Left lobe of liver (tissue), 2 donors: ENCODE measurements around the gene PACSIN2. TPM values are rescaled to one million over a fixed set of nuclear protein-coding genes. Genes with fewer than 3 reads are reported as not detected.
A peak's percentile ranks its signal among the peaks of the same experiment; 100 is the strongest.
"Not testable (repeated sequence)": the region's sequence is repeated elsewhere in the genome, so short reads cannot be mapped to it uniquely, and the experiment has no call there.

ENCODE experiments used
- ATAC-seq: fragments of 200-7000 bp; cut with Tn5 transposase; one replicate; pipeline ENCODE4 v1.9.1; 2020; ENCODE audit warnings: mild to moderate bottlenecking, moderate library complexity
- DNase-seq: peaks from one replicate; pipeline ENCODE4 v3.0.0-alpha.2; 2020; ENCODE audit warnings: low spot score
- total RNA-seq: library from RNA; stranded (reverse); gene quantifications from one replicate; pipeline ENCODE4 v1.2.1, GENCODE V29; 2021
- donor health status: DM: no; HTN: no; CAD: no; lungs with moderate emphysema.
- donor health status: DM: no; HTN: yes; CAD: no.

The PACSIN2 gene
- total RNA-seq, 1 donor from 2014 or later: 23.8 TPM

DNA sequence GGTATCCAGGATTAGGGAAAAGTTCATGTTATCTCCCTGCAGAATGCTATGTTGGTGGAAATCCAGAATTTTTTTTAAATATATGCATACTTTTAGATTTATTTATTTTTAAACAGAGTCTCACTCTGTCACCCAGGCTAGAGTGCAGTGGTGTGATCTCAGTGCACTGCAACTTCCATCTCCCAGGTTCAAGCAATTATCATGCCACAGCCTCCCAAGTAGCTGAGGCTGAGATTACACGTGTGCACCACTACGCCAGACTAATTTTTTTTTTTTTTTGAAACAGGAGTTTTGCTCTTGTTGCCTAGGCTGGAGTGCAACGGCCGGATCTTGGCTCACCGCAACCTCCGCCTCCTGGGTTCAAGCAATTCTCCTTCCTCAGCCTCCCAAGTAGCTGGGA is 2.6 kb downstream of the PACSIN2 start:
- ATAC-seq (no peak), DNase-seq (no peak)

- no peak for DNase-seq
- ATAC-seq: no peak
Observed at GRCh38 chr22:43011079-43011478, 3.9 kb downstream of the PACSIN2 start.

DNA sequence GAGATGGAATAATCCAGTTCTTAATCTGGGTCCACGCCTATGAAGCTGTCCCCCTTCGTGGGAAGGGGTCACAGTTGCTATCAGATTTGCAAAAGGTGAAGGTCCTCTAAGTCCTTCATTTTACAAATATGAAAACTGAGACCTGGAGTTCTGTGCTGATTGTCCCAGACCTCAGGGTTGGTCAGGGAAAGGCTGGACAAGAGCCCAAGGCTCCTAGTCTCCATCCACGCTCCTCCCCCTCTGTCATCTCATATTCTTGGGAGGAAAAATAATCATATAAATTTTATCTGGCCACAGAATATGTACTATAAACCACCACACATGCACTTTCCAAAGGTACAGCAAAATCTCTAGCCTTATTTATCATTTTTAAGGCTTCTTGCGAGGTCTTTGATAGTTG is 5.5 kb downstream of the PACSIN2 start:
- DNase-seq: no peak
- no peak for ATAC-seq

DNA sequence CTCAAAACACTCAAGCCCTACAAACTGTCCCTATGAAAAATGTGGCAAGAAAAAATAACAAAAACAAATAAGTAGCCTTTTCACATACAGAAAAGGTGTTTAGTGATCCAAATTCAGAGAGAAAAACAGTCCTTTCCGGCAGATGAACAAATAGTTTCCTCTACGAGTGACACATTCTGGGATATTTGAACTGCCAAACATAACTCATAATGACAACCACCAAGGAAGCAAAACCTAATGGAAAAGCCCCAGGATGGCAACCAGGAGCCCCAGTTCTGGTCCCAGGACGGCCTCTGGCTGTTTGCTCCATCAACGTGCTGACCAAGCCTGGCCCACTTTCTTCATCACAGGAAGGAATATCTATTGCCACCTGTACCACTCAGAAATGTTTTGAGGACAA is 6.0 kb downstream of the PACSIN2 start:
- DNase-seq: no peak
- no peak for ATAC-seq

DNA sequence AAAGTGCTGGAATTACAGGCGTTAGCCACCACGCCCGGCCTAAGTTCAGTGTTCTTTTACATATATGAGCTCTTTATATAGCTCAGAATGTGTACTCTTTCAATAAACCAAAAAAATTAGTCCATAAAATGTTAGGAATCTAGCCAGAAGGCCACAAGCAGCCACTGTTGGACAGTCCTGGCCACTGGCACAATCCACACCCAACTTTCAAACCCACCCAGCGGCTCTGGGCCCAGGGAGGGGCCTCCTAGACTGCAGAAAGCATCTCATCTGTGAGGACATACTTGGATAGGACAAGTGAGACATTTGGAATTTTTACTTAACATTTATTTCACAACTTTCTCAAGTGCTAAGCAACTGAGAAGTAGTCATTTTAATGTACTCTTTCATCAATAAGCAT is 6.4 kb downstream of the PACSIN2 start:
- no peak for DNase-seq
- no peak for ATAC-seq

- peak; percentile 55 for ATAC-seq
- DNase-seq: no peak
Observed at GRCh38 chr22:43007519-43008102, 7.3 kb downstream of the PACSIN2 start.

GRCh38 chr22:43006753-43007152 is 8.2 kb downstream of the PACSIN2 start:
- DNase-seq: no peak
- no peak for ATAC-seq

- ATAC-seq (no peak), DNase-seq (no peak)
Observed at GRCh38 chr22:43006016-43006505, 8.9 kb downstream of the PACSIN2 start.

GRCh38 chr22:43005106-43005505 is 9.8 kb downstream of the PACSIN2 start:
- DNase-seq (no peak), ATAC-seq (no peak)

DNA sequence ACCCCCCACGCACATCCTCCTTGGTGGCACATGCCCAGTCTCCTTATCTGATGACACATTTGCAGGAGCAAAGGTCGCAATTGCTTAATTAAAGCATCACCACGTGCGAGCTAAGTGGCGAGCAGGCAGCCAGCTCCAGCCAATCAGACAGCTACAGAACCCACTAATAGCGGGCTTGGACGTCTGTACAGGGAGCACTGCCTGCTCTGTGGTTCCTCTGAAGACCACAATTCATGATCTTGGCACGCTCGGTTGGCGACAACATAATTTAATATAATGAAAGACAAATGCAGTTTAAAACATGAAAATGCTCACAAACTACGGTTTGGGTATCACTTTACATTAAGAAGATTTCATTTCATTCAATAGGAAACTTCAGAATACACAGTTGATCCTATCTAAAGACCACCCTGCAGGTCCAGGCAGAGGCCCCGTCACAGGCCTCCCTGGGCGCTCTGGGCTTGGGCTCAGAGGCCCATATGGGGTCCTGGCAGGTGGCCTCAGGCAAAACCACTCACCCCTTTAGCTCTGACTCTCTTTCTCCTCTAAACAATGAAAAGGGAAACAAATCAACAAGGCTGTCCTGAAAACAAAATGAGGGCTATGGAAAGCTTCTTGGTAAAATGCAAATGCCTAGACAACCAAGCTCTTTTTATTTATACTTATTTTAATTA is 10.4 kb downstream of the PACSIN2 start:
- ATAC-seq (peak; percentile 78), DNase-seq (peak; percentile 76)

DNA sequence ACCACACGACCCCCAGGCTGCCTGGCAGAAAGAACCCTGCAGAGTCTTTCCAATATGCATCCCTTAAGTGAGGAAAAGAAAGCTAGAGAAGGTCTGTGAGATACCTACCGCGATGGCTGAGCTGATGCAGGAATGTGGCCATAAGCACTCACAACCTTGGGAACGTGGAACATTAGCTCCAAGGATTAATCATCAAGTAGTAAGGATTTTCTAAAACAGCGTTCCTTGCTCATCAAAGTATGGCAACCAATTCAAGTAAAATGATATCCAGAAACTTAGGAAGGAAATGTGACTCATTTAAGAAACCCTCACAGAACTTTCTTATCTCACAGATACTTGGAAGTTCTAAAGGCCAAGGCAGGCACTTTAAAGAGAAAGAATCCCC is 12.8 kb downstream of the PACSIN2 start:
- DNase-seq: no peak
- ATAC-seq: no peak

- DNase-seq (no peak), ATAC-seq (peak; percentile 13)
Observed at GRCh38 chr22:43001271-43002201, 13.4 kb downstream of the PACSIN2 start.

- DNase-seq: no peak
- no peak for ATAC-seq
Observed at GRCh38 chr22:43000441-43001175, 14.3 kb downstream of the PACSIN2 start.

GRCh38 chr22:42997582-42998090 is 17.3 kb downstream of the PACSIN2 start:
- no peak for ATAC-seq
- DNase-seq: no peak

DNA sequence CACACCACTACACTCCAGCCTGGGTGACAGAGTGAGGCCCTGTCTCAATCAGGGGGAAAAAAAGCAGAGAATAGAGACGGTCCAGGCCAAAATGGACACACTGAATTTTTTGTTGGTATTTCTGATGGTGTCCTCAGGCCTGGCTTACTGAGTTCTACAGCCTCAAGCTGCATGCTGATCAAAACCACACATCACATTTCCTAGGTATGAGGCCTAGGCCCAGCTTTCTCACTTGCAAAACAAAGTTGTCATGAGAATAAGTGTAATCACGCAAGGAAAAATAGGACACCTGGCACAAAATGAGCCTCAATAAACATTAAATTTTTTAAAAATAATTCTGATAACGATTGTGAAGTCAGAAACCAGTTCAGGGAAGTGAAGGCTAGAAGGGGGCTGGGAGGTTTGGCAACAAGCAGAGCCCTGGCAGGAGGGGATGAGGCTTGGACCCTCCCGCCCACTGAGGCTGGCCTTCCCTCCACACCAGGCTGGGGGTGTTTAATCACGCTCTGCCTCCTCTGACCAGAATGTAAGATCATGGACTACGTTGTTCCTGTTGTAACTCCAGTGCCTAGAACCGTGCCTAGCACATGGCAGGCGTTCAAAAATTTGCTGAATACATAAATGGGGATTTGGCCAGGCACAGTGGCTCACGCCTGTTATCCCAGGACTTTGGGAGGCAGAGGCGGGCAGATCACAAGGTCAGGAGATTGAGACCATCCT is 18.1 kb downstream of the PACSIN2 start:
- DNase-seq: no peak
- no peak for ATAC-seq

DNA sequence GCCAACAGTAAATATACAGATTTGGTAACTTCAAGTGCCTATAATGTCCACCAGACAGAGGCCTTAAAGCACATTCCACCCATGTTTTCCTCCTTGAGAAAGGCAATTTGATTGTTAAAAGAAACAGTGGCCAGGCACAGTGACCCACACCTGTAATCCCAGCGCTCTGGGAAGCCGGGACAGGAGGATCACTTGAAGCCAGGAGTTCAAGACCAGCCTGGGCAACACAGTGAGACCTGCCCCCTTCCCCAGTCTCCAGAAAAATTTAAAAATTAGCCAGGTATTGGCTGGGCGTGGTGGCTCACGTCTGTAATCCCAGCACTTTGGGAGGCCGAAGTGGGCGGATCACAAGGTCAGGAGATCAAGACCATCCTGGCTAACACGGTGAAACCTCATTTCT is 19.3 kb downstream of the PACSIN2 start:
- not testable (repeated sequence) for ATAC-seq, DNase-seq

DNA sequence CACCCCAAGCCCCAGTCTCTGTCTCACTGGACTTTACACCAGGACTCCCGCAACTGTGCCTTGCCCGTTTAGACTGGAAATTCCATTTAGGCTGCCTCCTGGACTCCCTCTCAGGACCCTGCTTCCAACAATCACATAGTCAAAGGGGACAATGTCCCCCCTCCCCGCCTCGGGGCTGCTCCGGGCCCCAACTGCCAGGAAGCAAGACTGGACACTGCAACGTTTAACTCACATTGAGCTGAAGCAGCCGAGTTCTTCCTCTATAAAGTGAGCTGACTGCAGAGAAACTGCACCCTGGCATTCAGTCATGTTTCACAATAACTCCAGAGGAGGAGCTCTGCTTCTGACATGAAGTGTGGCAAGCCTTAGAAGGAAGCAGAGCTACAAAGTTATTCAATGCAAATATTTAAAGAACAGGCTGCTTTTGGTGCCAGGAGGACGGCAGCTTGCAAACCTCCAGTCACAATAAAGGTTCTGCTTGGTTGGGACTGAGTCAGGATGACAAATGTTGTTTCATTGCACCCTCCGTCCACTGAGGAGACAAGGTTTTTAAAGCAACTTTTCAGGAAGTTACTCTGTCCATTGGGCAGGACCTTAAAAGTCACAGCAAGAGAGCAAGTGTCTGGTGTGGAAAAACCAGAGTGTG is 19.9 kb downstream of the PACSIN2 start:
- ATAC-seq: peak; percentile 83
- DNase-seq: peak; percentile 78

DNA sequence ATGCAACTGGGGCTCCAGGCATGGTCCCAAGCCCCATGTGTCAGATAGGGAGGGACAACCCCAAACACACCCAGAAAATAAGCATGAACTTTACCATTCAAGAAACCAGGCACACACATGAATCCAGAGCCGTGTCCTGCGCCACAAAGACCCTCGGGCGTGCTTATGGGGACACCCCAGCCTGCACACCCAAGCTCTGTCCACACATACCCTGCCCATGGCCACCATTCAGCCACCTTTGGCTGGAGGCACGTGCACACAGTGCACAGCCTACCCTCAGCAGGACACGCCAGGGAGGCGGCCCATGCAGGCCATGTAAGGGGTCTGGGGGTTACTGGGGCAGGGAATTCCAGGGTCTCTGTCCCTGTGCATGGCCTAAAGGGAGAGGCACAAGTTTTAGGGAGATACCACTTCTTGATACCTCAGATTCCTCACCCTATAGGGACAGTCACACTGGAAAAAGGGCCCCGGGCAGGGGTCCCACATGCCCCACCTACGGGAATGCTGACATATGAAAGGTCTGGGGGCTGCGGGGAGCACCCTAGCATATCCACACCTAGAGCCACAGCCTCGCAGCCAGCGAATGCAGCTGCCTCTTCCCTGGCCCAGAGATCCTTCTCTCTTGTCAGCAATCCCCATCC is 20.6 kb downstream of the PACSIN2 start:
- DNase-seq: no peak
- ATAC-seq: peak; percentile 30

DNA sequence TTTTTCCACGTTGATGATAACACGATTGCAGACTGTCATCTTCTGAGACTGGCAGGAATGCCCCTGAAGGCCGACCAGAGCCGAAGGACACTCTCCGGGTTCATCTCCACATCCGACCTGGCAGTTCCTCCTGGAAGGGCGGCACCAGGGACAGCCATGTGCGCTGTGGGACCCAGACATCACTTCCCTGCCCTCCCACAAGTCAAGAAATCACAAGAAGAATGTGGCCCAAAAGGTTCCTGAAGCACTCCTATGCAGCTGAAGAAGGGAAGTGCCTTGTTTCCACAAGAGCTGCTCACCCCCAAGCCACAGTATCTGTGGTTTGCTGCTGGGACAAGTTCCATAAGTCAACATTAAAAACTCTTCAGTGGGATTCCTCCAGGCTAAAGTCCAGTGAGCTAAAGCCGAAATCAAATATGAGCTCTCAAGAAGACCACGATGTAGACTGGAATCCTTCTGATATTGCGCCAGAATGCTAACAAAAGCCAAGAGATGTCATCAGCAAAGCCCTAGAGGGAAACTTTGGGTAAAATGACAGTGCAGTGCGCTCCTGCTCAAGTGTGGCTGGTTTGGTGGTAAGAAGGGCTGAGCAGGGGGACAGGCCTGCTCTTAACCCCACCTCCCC is 21.2 kb downstream of the PACSIN2 start:
- peak; percentile 15 for ATAC-seq
- DNase-seq: no peak
